Measurements from ENCODE around the gene MAML2. TPM values are rescaled to one million over a fixed set of nuclear protein-coding genes. Genes with fewer than 3 reads are reported as not detected.
A peak's percentile ranks its signal among the peaks of the same experiment; 100 is the strongest.
"Not testable (repeated sequence)": the region's sequence is repeated elsewhere in the genome, so short reads cannot be mapped to it uniquely, and the experiment has no call there.

Gene MAML2
- total RNA-seq, 1 donor from 2014 or later: 3.8 TPM

GRCh38 chr11:96273507-96273906 lies 69.5 kb downstream of the MAML2 start:
- no peak overlapping the region for H2AFZ ChIP-seq (replicated peaks)
- no peaks in the 10 kb centered on the region for H3K27me3 Mint-ChIP-seq (ENCODE audit: insufficient read depth, low read depth)
- H3K27ac ChIP-seq: no peak overlapping the region
- no peaks in the 10 kb centered on the region for H3F3A ChIP-seq (ENCODE audit: low read depth)
- peaks cover 21% of the 10 kb centered on the region for H3K36me3 Mint-ChIP-seq
- no peak overlapping the region for H3K4me2 ChIP-seq
- TF ChIP-seq EZH2 (IDR thresholded peaks at IDR 0.05) (no peak), EZH2phosphoT487 (IDR thresholded peaks at IDR 0.05) (no peak), CTCF (IDR thresholded peaks at IDR 0.05) (no peak)
- no peak overlapping the region for H3K4me3 ChIP-seq
- H3K36me3 ChIP-seq: no peaks in the 10 kb centered on the region
- no peak overlapping the region for H3K27ac Mint-ChIP-seq
- H3K9ac ChIP-seq: no peak overlapping the region
- peaks cover 4% of the 10 kb centered on the region for H3K9me3 ChIP-seq (ENCODE audit: low read depth)
- H4K20me1 ChIP-seq (ENCODE audit: low read depth): no peaks in the 10 kb centered on the region
- H3K4me3 Mint-ChIP-seq: no peak overlapping the region
- H3K4me1 ChIP-seq: peaks cover 7% of the 10 kb centered on the region
- H3K9me3 Mint-ChIP-seq: peaks cover 13% of the 10 kb centered on the region
- no peaks in the 10 kb centered on the region for H3K27me3 ChIP-seq
- peaks cover 22% of the 10 kb centered on the region for H3K4me1 Mint-ChIP-seq
- no peaks in the 10 kb centered on the region for H3K79me2 ChIP-seq (ENCODE audit: low read depth)
- DNase-seq (ENCODE audit: low spot score): no peak

GRCh38 chr11:96272529-96273222 lies 70.3 kb downstream of the MAML2 start:
- TF ChIP-seq EZH2 (IDR thresholded peaks at IDR 0.05) (no peak), CTCF (IDR thresholded peaks at IDR 0.05) (no peak), EZH2phosphoT487 (IDR thresholded peaks at IDR 0.05) (no peak)
- Histone ChIP-seq H3K9me3 (ENCODE audit: low read depth) (peaks cover 4% of the 10 kb centered on the region), H3K79me2 (ENCODE audit: low read depth) (no peaks in the 10 kb centered on the region), H3K9ac (no peak overlapping the region), H2AFZ (replicated peaks) (no peak overlapping the region), H3F3A (ENCODE audit: low read depth) (no peaks in the 10 kb centered on the region), H3K27me3 (no peaks in the 10 kb centered on the region), H3K36me3 (no peaks in the 10 kb centered on the region), H3K4me2 (no peak overlapping the region), H4K20me1 (ENCODE audit: low read depth) (no peaks in the 10 kb centered on the region), H3K4me3 (no peak overlapping the region), H3K27ac (no peak overlapping the region), H3K4me1 (peaks cover 7% of the 10 kb centered on the region)
- Mint-ChIP-seq H3K9me3 (peaks cover 13% of the 10 kb centered on the region), H3K4me3 (no peak overlapping the region), H3K4me1 (peaks cover 13% of the 10 kb centered on the region), H3K27me3 (ENCODE audit: insufficient read depth, low read depth) (no peaks in the 10 kb centered on the region), H3K27ac (peak overlapping the region; percentile 13), H3K36me3 (peaks cover 21% of the 10 kb centered on the region)
- no peak for DNase-seq (ENCODE audit: low spot score)

- TF ChIP-seq CTCF (IDR thresholded peaks at IDR 0.05) (no peak), EZH2 (IDR thresholded peaks at IDR 0.05) (no peak), EZH2phosphoT487 (IDR thresholded peaks at IDR 0.05) (no peak)
- Histone ChIP-seq H3K4me1 (peaks cover 7% of the 10 kb centered on the region), H3K4me2 (no peak overlapping the region), H3K9ac (no peak overlapping the region), H3K79me2 (ENCODE audit: low read depth) (no peaks in the 10 kb centered on the region), H2AFZ (replicated peaks) (no peak overlapping the region), H3K27ac (no peak overlapping the region), H3K4me3 (no peak overlapping the region), H3K9me3 (ENCODE audit: low read depth) (peaks cover 4% of the 10 kb centered on the region), H3K27me3 (no peaks in the 10 kb centered on the region), H4K20me1 (ENCODE audit: low read depth) (no peaks in the 10 kb centered on the region), H3K36me3 (no peaks in the 10 kb centered on the region), H3F3A (ENCODE audit: low read depth) (no peaks in the 10 kb centered on the region)
- H3K4me3 Mint-ChIP-seq: no peak overlapping the region
- H3K9me3 Mint-ChIP-seq: peaks cover 13% of the 10 kb centered on the region
- H3K4me1 Mint-ChIP-seq: peaks cover 13% of the 10 kb centered on the region
- H3K27ac Mint-ChIP-seq: no peak overlapping the region
- H3K27me3 Mint-ChIP-seq (ENCODE audit: insufficient read depth, low read depth): no peaks in the 10 kb centered on the region
- peaks cover 21% of the 10 kb centered on the region for H3K36me3 Mint-ChIP-seq
- no peak for DNase-seq (ENCODE audit: low spot score)
Measured at GRCh38 chr11:96271777-96272176, 71.2 kb downstream of the MAML2 start.

- DNase-seq (ENCODE audit: low spot score); H3K27ac Mint-ChIP-seq; H3K4me3 ChIP-seq; H3K27me3 Mint-ChIP-seq (ENCODE audit: insufficient read depth, low read depth); H3K27ac ChIP-seq; H3K9ac ChIP-seq; H3K9me3 ChIP-seq (ENCODE audit: low read depth); H2AFZ ChIP-seq (replicated peaks); H4K20me1 ChIP-seq (ENCODE audit: low read depth); H3K36me3 ChIP-seq; H3K4me1 ChIP-seq; H3K4me3 Mint-ChIP-seq; H3K79me2 ChIP-seq (ENCODE audit: low read depth); H3F3A ChIP-seq (ENCODE audit: low read depth); H3K4me2 ChIP-seq; H3K27me3 ChIP-seq: not testable (repeated sequence)
- peaks cover 13% of the 10 kb centered on the region for H3K4me1 Mint-ChIP-seq
- H3K36me3 Mint-ChIP-seq: peaks cover 21% of the 10 kb centered on the region
- H3K9me3 Mint-ChIP-seq: peaks cover 13% of the 10 kb centered on the region
Measured at GRCh38 chr11:96271352-96271751, 71.6 kb downstream of the MAML2 start.

- not testable (repeated sequence) for H3K9ac ChIP-seq; H3K4me1 ChIP-seq; H3F3A ChIP-seq (ENCODE audit: low read depth); H3K9me3 ChIP-seq (ENCODE audit: low read depth); DNase-seq (ENCODE audit: low spot score); H3K79me2 ChIP-seq (ENCODE audit: low read depth); H2AFZ ChIP-seq (replicated peaks); H3K27me3 ChIP-seq; H3K27ac Mint-ChIP-seq; H3K36me3 ChIP-seq; H3K4me2 ChIP-seq; H3K27ac ChIP-seq; H3K27me3 Mint-ChIP-seq (ENCODE audit: insufficient read depth, low read depth); H4K20me1 ChIP-seq (ENCODE audit: low read depth); H3K4me3 Mint-ChIP-seq; H3K4me3 ChIP-seq
- Mint-ChIP-seq H3K9me3 (peaks cover 13% of the 10 kb centered on the region), H3K36me3 (peaks cover 21% of the 10 kb centered on the region), H3K4me1 (peaks cover 13% of the 10 kb centered on the region)
Measured at GRCh38 chr11:96268527-96268926, 74.5 kb downstream of the MAML2 start.

Data from neural progenitor cell (in vitro differentiated cells).